DMS79 (cell line): ENCODE data around the gene GALNT17.

Source experiments
- DNase-seq: peaks from one replicate; lab custom pipeline; 2025; lab: John Stamatoyannopoulos, UW

The GALNT17 gene

GRCh38 chr7:71132127-71132376, at the start of gene GALNT17:
Gene GALNT17 (plus strand): TSS chr7:71132144.
- no peak for DNase-seq

DNA sequence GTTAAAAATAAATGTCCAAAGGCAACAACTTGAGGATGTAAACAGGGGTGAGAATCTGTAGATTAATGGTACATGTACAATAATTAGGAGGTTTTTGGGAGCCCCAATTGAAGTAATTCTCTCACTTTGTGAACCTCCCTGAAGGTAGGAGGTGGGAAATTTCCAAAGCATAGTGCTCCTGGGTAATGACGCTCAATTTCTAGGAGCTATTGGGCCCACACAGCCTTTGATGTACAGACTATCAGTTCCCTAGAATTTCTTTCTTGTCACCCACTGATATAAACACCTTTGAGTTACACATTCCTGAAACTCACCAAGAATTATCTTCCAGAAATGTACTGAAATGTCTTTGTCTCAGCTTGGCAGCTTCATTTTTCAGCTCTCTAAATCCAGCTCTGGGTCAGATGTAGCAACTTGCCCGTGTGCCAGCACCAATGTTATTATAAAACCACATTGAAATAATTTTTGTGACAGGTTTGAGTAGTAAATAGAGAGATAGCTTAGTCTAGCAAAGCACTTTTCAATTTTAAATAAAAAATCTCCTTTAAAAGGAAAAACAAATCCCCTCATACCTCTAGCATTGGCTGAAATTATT, 36.6 kb upstream of the GALNT17 start:
- DNase-seq: no peak

GRCh38 chr7:71096351-71096750, 35.6 kb upstream of the GALNT17 start:
- no peak for DNase-seq

- no peak for DNase-seq
Observed at GRCh38 chr7:71106226-71106625, 25.7 kb upstream of the GALNT17 start.

DNA sequence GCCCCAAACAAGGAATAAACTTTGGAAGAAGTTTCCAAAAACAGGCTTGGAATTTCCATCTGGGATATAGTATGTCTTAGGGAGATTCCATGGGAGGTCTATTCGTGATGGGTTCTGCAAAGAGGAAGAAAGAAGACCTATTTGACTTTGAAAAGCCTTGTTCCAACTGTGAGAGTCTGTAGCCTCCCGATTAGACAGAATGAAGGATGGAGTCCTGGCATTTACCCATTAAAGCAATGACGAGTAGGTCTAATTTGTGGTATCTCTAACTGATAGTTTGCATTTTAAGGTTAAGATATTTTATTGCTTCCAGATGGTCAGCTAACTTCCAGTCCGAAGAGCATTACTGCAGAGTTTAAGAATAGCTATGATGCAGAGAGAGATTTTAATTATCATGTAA, 19.5 kb upstream of the GALNT17 start:
- no peak for DNase-seq

DNA sequence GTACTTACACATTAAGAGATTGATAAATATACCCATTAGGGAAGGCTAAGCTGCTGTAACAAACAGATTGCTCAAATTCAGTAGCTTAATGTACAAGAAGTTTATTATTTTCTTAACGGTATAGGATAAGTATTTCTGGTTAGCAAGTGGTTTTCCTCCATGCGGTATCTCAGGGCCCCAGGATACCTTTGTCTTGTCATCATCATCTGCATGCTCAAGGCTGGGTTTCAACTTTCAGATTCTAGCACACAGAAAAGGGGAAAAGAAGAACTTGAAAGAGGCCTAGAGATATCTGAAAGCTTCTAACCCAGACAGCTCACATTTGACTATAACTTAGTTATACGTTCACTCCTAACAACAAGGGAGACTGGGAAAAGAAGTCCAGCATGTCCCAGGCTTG, 11.8 kb upstream of the GALNT17 start:
- no peak for DNase-seq

GRCh38 chr7:71129126-71129525, 2.8 kb upstream of the GALNT17 start:
- no peak for DNase-seq

GRCh38 chr7:71130031-71130679, 1.8 kb upstream of the GALNT17 start:
- DNase-seq: no peak

- DNase-seq: no peak
Observed at GRCh38 chr7:71131256-71132126, 453 bp upstream of the GALNT17 start.

- DNase-seq: no peak
Observed at GRCh38 chr7:71132377-71133231, 660 bp downstream of the GALNT17 start.

GRCh38 chr7:71133232-71133622, 1.3 kb downstream of the GALNT17 start:
- DNase-seq: no peak

- DNase-seq: no peak
Observed at GRCh38 chr7:71133856-71134255, 1.9 kb downstream of the GALNT17 start.

- DNase-seq: no peak
Observed at GRCh38 chr7:71135116-71135515, 3.2 kb downstream of the GALNT17 start.

DNA sequence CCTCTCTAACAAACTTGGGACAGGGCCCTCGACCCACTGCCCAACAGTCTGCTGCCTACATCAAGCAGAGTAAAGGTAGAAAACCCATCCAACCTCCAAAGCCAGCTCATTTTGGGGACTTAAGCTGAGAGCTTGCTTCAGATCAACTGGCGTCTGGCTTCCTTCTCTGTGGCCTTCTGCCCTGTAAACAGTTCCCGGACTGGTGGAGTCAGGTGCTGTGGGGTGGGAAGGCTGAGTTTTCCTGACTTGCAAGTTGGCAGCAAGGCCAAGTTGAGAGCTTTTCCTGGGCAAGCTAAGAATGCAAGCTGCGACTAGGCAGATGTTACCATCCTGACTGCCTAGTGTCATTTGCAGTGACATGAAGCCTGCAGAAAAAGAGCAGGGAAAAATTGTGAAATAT, 3.7 kb downstream of the GALNT17 start:
- no peak for DNase-seq

DNA sequence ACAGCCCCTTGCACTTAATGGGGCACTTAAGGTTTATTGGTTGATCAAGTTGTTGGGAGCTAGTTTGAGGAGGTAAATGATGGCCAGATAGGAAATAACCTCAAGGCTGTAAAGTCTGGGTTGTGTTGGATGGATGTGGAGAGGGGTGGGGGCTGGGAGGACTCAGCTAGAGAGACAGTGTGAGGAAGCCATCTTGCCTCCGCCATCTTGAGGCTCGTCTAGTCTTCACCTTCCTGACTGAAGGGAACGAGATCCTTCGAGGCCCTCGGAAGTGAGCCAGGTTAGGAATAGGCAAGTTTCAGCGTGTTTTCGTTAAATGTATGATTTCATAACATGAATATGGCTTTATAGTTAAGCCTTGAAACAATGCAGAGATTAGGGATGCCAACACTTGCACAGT, 5.5 kb downstream of the GALNT17 start:
- no peak for DNase-seq

DNA sequence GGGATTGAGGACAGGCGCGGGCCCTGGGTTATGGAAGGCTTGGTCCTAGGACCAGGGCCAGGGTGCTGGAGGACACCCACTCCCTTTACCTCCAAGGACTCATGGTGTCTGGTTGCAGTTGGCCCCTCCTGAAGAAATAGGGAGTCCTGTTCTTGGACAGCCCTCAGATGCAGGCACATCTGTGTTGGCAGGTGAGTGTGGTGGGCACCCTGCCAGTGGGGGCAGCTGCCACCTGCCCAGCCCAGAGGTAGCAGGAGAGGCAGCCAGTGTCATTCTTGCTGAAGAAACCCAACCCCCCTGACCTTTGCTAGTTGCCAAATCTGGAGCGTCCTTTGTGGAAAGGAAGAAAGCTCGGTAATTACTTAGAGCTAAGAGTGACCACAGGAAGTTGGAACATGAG, 8.3 kb downstream of the GALNT17 start:
- no peak for DNase-seq

DNA sequence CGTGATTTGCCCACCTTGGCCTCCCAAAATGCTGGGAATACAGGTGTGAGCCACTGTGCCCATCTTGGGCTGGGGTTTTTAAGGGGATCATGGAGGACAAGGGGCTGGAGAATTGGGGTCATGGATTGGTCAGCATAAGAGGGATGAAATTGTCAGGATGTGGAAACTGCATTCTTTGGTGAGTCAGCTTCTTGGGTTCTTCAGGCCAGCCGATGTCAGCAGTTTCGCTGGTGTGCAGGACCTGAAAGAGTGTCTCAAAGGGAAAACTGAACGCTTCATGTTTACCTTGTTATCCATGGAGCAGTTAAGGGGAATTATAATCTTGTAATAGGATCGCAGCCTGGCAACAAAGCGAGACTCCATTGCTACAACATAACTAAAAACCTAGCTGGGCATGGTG, 13.0 kb downstream of the GALNT17 start:
- DNase-seq: no peak

DNA sequence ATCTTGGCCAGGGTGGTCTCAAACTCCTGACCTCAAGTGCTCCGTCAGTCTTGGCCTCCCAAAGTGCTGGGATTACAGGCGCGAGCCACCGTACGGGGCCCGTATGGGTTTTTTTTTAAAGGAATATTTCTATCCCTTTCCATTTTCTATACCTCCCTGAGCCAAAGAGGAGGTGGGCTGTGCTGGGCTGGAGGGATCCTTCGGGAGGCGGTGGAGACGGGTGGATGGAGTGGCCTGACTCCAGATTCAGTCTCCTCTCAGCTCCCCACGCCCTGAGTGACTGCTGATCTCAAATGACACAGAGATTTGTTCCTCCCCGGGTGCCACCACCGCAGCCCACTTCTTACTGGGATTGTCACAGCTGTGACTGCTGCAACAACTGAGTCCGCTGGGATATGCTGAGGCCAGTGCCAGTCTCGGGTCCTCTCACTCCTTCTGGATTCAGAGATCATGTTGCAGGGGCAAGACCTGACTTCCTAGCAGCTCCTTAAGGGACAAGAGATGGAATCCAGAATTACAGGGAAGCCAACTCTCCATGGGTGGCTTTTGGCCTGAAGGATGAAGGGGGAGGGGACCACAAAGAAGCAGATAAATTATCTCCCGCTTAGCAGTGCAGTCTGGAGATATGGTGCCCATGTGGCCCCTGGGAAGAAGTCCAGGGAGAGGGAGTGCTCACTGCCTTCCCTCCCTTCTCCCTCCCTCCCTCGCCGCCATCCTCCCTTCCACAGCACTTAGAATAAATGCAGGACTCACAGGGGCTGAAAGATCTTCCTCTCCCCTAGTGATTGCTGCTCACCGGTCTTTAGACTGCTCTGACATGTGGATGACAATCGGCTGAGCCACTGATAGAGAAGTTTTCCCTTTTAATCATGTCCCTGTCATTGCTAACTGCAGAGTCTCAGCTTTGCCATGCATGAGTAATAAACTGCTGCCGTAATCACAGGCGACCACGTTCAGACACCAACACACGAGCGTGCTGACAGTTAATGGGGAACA, 14.3 kb downstream of the GALNT17 start:
- DNase-seq: no peak

GRCh38 chr7:71148098-71148497, 16.2 kb downstream of the GALNT17 start:
- no peak for DNase-seq

GRCh38 chr7:71155236-71155635, 23.3 kb downstream of the GALNT17 start:
- no peak for DNase-seq

GRCh38 chr7:71157757-71158156, 25.8 kb downstream of the GALNT17 start:
- DNase-seq: no peak
